Natural killer cell (primary cell): Measurements from ENCODE around the gene HRCT1. TPM values are rescaled to one million over a fixed set of nuclear protein-coding genes. Genes with fewer than 3 reads are reported as not detected.
A peak's percentile ranks its signal among the peaks of the same experiment; 100 is the strongest.
"Not testable (repeated sequence)": the region's sequence is repeated elsewhere in the genome, so short reads cannot be mapped to it uniquely, and the experiment has no call there.

Experiments
- ATAC-seq, 3 donors: fragments of 150-1000 bp in 2 of 3; fragments of 200-7000 bp in 1 of 3; cut with Tn5 transposase; 1 replicate in 1 of 3; 2 replicates in 2 of 3; pipeline ENCODE4 v1.10.0; 2021; ENCODE audit warnings: mild to moderate bottlenecking in 2 of 3, moderate library complexity in 2 of 3
- DNase-seq, 2 donors: peaks; one replicate each; pipeline versions ENCODE4 v3.0.0 to v3.0.0-alpha.2; 2013 to 2021; ENCODE audit warnings: mixed read lengths in 1 of 2
- H3K27ac ChIP-seq: one replicate; pipeline ENCODE4 v1.5.1; 2013; ENCODE audit warnings: mild to moderate bottlenecking, low read length
- H3K27me3 ChIP-seq: one replicate; pipeline ENCODE4 v1.6.1; 2013; ENCODE audit warnings: low read length; ENCODE audit not compliant: control insufficient read depth, insufficient read depth
- H3K36me3 ChIP-seq: one replicate; pipeline ENCODE4 v1.6.1; 2013; ENCODE audit warnings: low read length; ENCODE audit not compliant: control insufficient read depth, insufficient read depth
- H3K4me1 ChIP-seq: one replicate; pipeline ENCODE4 v1.6.1; 2013; ENCODE audit warnings: low read length; ENCODE audit not compliant: control insufficient read depth, insufficient read depth
- H3K4me3 ChIP-seq: one replicate; pipeline ENCODE4 v1.5.1; 2013; ENCODE audit warnings: low read length
- H3K9me3 ChIP-seq: one replicate; pipeline ENCODE4 v1.6.1; 2013; ENCODE audit warnings: low read length; ENCODE audit not compliant: control insufficient read depth, insufficient read depth
- H3K27ac Mint-ChIP-seq, 2 donors: one replicate each; pipeline ENCODE4 v1.8.0; 2022; ENCODE audit warnings: mild to moderate bottlenecking in 2 of 2, mixed read lengths in 2 of 2, moderate library complexity in 1 of 2
- H3K27me3 Mint-ChIP-seq, 2 donors: one replicate each; pipeline ENCODE4 v1.8.0; 2022; ENCODE audit warnings: low read depth in 2 of 2, mixed read lengths in 2 of 2
- H3K36me3 Mint-ChIP-seq: one replicate; pipeline ENCODE4 v1.8.0; 2022; ENCODE audit warnings: mixed read lengths
- H3K4me1 Mint-ChIP-seq, 2 donors: one replicate each; pipeline ENCODE4 v1.8.0; 2022; ENCODE audit warnings: mixed read lengths in 2 of 2
- H3K4me3 Mint-ChIP-seq: one replicate; pipeline ENCODE4 v1.8.0; 2022; ENCODE audit warnings: mild to moderate bottlenecking, moderate library complexity, mixed read lengths
- H3K9me3 Mint-ChIP-seq, 2 donors: one replicate each; pipeline ENCODE4 v1.8.0; 2022; ENCODE audit warnings: mixed read lengths in 2 of 2
- CTCF ChIP-seq: fragments of 200-600 bp; IDR thresholded peaks from one replicate; pipeline ENCODE4 v1.8.0; 2022; ENCODE audit warnings: antibody characterized with exemption
- WGBS: methylation state at CpG from one replicate; pipeline ENCODE4 v1.1.7; 2013; ENCODE audit warnings: missing lambda C conversion rate; ENCODE audit not compliant: insufficient coverage; 5-methylcytosine and 5-hydroxymethylcytosine counted together
- intact Hi-C: fragments of 100-400 bp; cut with micrococcal nuclease; formaldehyde crosslinking; loops from one replicate; pipeline ENCODE4 v1.14.2; 2022
- total RNA-seq, 4 donors: library from RNA; stranded (reverse); fragments of 120-200 nt in 1 of 4; gene quantifications; one replicate each; pipeline versions ENCODE4 v1.2.3 to v1.2.4, GENCODE V29; 2013 to 2022

Gene HRCT1
- total RNA-seq, 3 donors from 2014 or later (not counting 1 experiment from before 2014, with no cell fraction given): not detected

- ATAC-seq (peak; percentile 64 to 75 (median 67)), DNase-seq (peak; percentile 78 to 89)
- WGBS: 0% methylated on average over 4 of the region's 4 CpGs
- H3K4me3 ChIP-seq: no peak overlapping the region
- no peaks in the 10 kb centered on the region for H3K4me1 ChIP-seq
- peaks cover 0 to 1% of the 10 kb centered on the region in 2 donors for H3K9me3 Mint-ChIP-seq
- peak; percentile 99 for TF ChIP-seq CTCF
- H3K27ac Mint-ChIP-seq: no peak overlapping the region
- no peaks in the 10 kb centered on the region for H3K9me3 ChIP-seq
- H3K36me3 ChIP-seq: no peaks in the 10 kb centered on the region
- no peaks in the 10 kb centered on the region for H3K36me3 Mint-ChIP-seq
- intact Hi-C loops: loop anchor here (1.0 to 5.0 kb wide), 3 partner anchors 92 to 280 kb away; no protein-coding TSS in a partner anchor
- peaks cover 18 to 21% of the 10 kb centered on the region in 2 donors for H3K27me3 Mint-ChIP-seq
- no peak overlapping the region for H3K27ac ChIP-seq
- no peak overlapping the region for H3K4me3 Mint-ChIP-seq
- H3K4me1 Mint-ChIP-seq: no peaks in the 10 kb centered on the region
- peaks cover 2% of the 10 kb centered on the region for H3K27me3 ChIP-seq
Measured at GRCh38 chr9:35882263-35882848, 23.6 kb upstream of the HRCT1 start.

DNA sequence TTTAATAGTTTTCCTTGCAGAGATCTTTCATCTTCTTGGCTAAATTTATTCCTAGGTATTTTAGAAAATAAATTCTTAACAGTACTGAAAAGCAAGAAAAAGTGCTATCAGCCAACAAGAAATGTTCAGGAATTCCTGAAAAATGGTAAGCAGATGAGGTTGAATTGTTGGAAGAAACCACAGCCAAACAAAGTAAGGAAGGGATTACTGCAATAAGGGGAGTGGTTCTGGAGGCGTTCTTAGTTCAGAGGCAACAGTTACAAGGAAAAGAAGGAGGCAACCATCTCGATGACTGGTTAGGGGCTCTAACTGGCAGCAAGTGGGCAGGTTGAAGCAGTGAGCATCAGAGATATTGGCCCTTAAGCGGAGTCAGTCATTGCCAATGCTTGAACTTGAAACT is 23.0 kb upstream of the HRCT1 start:
- no peaks in the 10 kb centered on the region for H3K4me1 ChIP-seq
- no peaks in the 10 kb centered on the region for H3K4me1 Mint-ChIP-seq
- no peaks in the 10 kb centered on the region for H3K36me3 ChIP-seq
- peaks cover 2% of the 10 kb centered on the region for H3K27me3 ChIP-seq
- no peak for TF ChIP-seq CTCF
- WGBS: 60% methylated on average over 3 of the region's 3 CpGs
- ATAC-seq (no peak), DNase-seq (no peak)
- H3K9me3 Mint-ChIP-seq: no peaks in the 10 kb centered on the region
- H3K27ac ChIP-seq: no peak overlapping the region
- H3K4me3 ChIP-seq: no peak overlapping the region
- no peak overlapping the region for H3K27ac Mint-ChIP-seq
- H3K36me3 Mint-ChIP-seq: no peaks in the 10 kb centered on the region
- H3K9me3 ChIP-seq: no peaks in the 10 kb centered on the region
- H3K27me3 Mint-ChIP-seq: peaks cover 11 to 15% of the 10 kb centered on the region in 2 donors
- no peak overlapping the region for H3K4me3 Mint-ChIP-seq
- intact Hi-C loops: loop anchor here (1.0 to 5.0 kb wide), 3 partner anchors 93 to 281 kb away; no protein-coding TSS in a partner anchor

GRCh38 chr9:35884908-35885307 is 21.1 kb upstream of the HRCT1 start:
- not testable (repeated sequence) for H3K36me3 Mint-ChIP-seq, H3K4me1 ChIP-seq, H3K36me3 ChIP-seq, H3K9me3 Mint-ChIP-seq, H3K4me3 ChIP-seq, H3K9me3 ChIP-seq, ATAC-seq, H3K4me3 Mint-ChIP-seq, H3K27ac ChIP-seq, H3K27me3 ChIP-seq, H3K4me1 Mint-ChIP-seq, H3K27ac Mint-ChIP-seq, DNase-seq
- peaks cover 0 to 11% of the 10 kb centered on the region in 2 donors for H3K27me3 Mint-ChIP-seq
- WGBS: 84% methylated on average over 3 of the region's 3 CpGs
- intact Hi-C loops: loop anchor here (5.0 kb wide), 1 partner anchor 283 kb away; no protein-coding TSS in a partner anchor

DNA sequence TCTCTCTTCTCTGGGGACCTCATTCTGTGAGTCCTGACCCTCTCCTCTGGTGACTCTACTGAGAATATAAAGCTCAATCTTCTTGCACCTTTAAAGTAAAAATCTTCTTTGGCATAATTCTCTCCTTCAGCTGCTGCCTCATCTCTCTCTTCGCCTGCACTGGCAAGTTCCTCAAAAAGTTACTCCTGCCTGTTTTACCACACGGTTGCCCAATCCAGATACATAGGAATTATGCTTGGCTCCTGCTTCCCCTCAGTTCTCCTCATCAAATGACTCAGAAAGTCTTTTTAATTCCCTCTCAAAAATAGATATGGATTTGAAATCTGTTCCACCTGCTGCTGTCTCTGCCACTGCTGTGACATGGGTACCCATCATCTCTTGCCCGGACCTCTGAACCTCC is 14.4 kb upstream of the HRCT1 start:
- ATAC-seq (no peak), DNase-seq (no peak)
- Mint-ChIP-seq H3K9me3 (no peaks in the 10 kb centered on the region), H3K4me1 (no peaks in the 10 kb centered on the region), H3K4me3 (no peak overlapping the region), H3K36me3 (no peaks in the 10 kb centered on the region), H3K27me3 (peaks cover 19 to 30% of the 10 kb centered on the region in 2 donors), H3K27ac (no peak overlapping the region)
- Histone ChIP-seq H3K4me1 (no peaks in the 10 kb centered on the region), H3K36me3 (no peaks in the 10 kb centered on the region), H3K4me3 (no peak overlapping the region), H3K27ac (no peak overlapping the region), H3K9me3 (no peaks in the 10 kb centered on the region), H3K27me3 (peaks cover 4% of the 10 kb centered on the region)
- TF ChIP-seq CTCF: no peak
- WGBS: 52% methylated on average over 3 of the region's 3 CpGs
- intact Hi-C loops: no loop called here
